ENCODE data around the gene ACVR1.
"Not testable (repeated sequence)": the region's sequence is repeated elsewhere in the genome, so short reads cannot be mapped to it uniquely, and the experiment has no call there.

ACVR1 gene

GRCh38 chr2:157894694-157895435 lies 18.7 kb upstream of the ACVR1 start:
- DNase-seq (ENCODE audit: low spot score), result peak; percentile 78

- DNase-seq (ENCODE audit: low spot score), result no peak
Measured at GRCh38 chr2:157893611-157894010, 17.5 kb upstream of the ACVR1 start.

GRCh38 chr2:157891643-157892041 lies 15.5 kb upstream of the ACVR1 start:
- DNase-seq (ENCODE audit: low spot score), result no peak

- no peak for DNase-seq (ENCODE audit: low spot score)
Measured at GRCh38 chr2:157890969-157891642, 15.0 kb upstream of the ACVR1 start.

GRCh38 chr2:157887946-157888345 lies 11.8 kb upstream of the ACVR1 start:
- no peak for DNase-seq (ENCODE audit: low spot score)

GRCh38 chr2:157884533-157884932 lies 8.4 kb upstream of the ACVR1 start:
- DNase-seq (ENCODE audit: low spot score), result not testable (repeated sequence)

GRCh38 chr2:157880927-157881326 lies 4.8 kb upstream of the ACVR1 start:
- no peak for DNase-seq (ENCODE audit: low spot score)

GRCh38 chr2:157877761-157878400 lies 1.8 kb upstream of the ACVR1 start:
- no peak for DNase-seq (ENCODE audit: low spot score)

GRCh38 chr2:157876786-157877138 lies 632 bp upstream of the ACVR1 start:
- DNase-seq (ENCODE audit: low spot score), result no peak

GRCh38 chr2:157875641-157876065 lies 477 bp downstream of the ACVR1 start:
- DNase-seq (ENCODE audit: low spot score), result no peak

- DNase-seq (ENCODE audit: low spot score), result peak; percentile 76
Measured at GRCh38 chr2:157874997-157875640, 1.0 kb downstream of the ACVR1 start.

GRCh38 chr2:157874348-157874747 lies 1.8 kb downstream of the ACVR1 start:
- no peak for DNase-seq (ENCODE audit: low spot score)

- DNase-seq (ENCODE audit: low spot score), result no peak
Measured at GRCh38 chr2:157872791-157873190, 3.3 kb downstream of the ACVR1 start.

GRCh38 chr2:157871415-157871814 lies 4.7 kb downstream of the ACVR1 start:
- no peak for DNase-seq (ENCODE audit: low spot score)

- no peak for DNase-seq (ENCODE audit: low spot score)
Measured at GRCh38 chr2:157868993-157869392, 7.1 kb downstream of the ACVR1 start.

GRCh38 chr2:157867703-157868102 lies 8.4 kb downstream of the ACVR1 start:
- DNase-seq (ENCODE audit: low spot score), result no peak

- no peak for DNase-seq (ENCODE audit: low spot score)
Measured at GRCh38 chr2:157866666-157867642, 9.2 kb downstream of the ACVR1 start.

GRCh38 chr2:157866202-157866601 lies 9.9 kb downstream of the ACVR1 start:
- peak; percentile 50 for DNase-seq (ENCODE audit: low spot score)

GRCh38 chr2:157864857-157865430 lies 11.2 kb downstream of the ACVR1 start:
- no peak for DNase-seq (ENCODE audit: low spot score)

- no peak for DNase-seq (ENCODE audit: low spot score)
Measured at GRCh38 chr2:157858846-157859245, 17.3 kb downstream of the ACVR1 start.

GRCh38 chr2:157857881-157858280 lies 18.2 kb downstream of the ACVR1 start:
- DNase-seq (ENCODE audit: low spot score), result peak; percentile 35

All from AG08395 (cell line).